Hindlimb muscle (tissue), 1 donor: ENCODE results near the gene DYNLT1. TPM values are rescaled to one million over a fixed set of nuclear protein-coding genes. Genes with fewer than 3 reads are reported as not detected.
"Not testable (repeated sequence)": the region's sequence is repeated elsewhere in the genome, so short reads cannot be mapped to it uniquely, and the experiment has no call there.

Source experiments
- DNase-seq: peaks from one replicate; pipeline ENCODE4 v3.0.0-alpha.2; 2013
- polyA plus RNA-seq: library from polyadenylated mRNA; unstranded; fragments of 120-200 nt; gene quantifications from one replicate; pipeline ENCODE4 v1.2.1, GENCODE V29; 2013; ENCODE audit not compliant: insufficient read length

The DYNLT1 gene
- polyA plus RNA-seq, 1 donor: 71.5 TPM

DNA sequence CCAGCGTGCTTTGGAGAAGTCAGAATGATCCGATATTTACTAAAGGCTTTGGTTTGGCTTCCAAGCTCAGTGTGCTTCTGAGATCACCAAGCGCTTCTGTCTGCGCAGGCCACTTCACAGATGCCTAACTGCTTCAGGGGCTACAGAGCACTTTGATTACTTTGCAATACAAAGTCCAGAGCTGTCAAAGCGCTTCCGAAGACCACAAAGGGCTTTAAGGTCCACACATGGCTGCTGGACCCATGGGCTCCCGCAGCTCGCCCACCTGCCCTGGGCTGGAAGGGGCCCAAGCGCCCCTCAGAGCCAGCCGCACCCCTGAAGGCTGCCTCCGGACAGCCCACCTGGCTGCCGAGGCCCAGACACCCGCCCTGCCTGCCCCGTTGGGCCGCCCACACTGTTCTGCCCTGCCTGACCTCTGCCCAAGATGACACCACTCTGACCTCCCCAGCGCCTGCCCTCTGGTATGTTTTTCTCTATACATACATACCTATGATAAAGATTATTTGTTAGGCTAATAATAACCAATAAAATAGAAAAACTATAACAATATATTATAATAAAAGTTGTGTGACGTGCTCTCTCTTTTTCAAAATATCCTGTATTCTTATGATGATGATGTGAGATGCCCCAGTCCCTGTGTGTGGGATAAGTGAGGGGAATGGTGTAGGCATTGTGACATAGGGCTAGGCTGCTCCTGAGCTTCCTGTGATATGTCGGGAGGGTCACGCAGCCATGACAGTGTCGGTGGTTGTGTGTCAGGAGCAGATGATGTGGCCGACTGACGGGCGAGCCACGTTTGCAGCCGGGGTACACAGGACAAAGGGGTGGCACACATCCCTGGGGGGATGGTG lies 22.6 kb downstream of the DYNLT1 start:
- DNase-seq: no peak

DNA sequence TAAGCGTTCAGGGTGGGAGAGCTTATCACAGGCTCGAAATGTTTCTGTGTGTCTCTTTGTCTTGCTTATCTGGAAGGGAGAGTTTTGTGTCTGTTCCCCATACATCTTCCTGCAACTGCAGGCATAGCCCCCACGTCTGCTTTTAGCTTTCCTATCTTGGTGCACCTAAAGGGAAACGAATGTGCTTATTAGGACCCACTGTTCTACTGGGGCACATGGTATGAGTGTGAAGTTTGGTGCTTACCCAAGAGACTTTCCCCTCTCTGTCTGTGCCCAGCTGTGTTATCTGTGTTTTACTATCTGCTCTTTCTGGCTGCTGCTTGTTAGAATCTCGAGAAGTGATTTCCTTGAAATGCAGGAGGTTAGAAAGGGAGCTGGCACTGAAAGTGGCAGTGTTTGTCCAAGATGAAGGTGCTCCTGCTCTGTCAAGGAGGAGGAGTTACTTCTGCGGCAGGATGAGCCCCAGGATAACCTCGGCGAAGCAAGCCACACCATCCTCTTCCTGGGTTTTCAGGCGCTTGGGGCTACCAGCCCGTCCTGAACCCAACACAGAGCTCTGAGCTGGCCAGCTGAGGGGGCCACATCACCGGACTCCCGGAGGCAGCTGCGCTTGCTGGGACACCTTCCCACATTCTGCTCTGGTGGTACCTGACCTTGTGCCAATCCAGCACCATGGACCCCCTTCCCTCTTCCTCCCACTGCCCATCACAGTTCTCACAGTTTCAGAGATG lies 23.4 kb downstream of the DYNLT1 start:
- DNase-seq: no peak

DNA sequence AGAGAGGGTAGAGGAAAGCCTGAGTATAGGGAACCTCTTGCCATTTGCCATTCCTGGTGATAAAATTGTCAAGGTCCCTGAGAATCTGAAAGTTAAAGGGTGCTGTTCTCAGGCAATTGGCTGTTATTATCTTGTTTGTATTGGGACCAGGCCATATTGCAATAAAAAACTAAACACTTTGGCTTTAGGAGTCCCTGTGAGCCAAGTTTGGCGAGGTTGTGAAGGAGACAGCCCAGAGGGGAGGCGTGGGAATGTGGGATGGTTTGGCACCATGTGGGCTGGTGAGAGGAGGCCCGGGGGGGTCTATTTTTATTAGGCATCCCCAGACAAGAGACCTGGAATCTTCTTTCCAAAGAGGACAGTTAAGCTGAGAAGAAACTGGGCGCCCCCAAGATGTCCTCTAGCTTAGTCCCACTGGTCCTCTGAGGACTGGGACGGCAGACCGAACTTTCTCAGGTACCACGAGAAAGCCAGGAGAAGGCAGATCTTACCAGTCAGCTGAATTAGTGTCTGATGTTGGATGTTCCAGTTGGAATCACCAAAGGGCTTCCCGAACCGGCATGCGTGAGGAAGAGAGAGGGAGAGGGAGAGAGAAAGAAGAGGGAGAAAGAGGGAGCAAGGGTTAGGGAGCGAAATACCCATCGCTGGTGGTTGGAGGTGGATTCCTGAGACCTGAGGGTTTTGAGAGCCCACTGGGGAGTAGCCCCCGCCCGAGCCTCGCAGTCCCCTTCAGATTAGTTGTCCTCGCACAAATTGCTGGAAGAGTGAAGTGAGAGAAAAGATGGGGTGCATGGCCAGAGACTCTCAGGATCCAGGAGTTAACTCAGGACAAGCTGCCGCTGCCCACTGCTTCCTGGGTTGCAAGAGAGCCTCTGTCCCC lies 24.4 kb downstream of the DYNLT1 start:
- no peak for DNase-seq

DNA sequence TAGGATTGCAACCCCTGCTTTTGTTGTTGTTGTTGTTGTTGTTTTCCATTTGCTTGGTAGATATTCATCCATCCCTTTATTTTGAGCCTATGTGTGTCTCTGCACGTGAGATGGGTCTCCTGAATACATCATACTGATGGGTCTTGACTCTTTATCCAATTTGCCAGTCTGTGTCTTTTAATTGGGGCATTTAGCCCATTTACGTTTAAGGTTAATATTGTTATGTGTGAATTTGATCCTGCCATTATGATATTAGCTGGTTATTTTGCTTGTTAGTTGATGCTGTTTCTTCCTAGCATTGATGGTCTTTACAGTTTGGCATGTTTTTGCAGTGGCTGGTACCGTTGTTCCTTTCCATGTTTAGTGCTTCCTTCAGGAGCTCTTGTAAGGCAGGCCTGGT lies 26.3 kb downstream of the DYNLT1 start:
- not testable (repeated sequence) for DNase-seq

DNA sequence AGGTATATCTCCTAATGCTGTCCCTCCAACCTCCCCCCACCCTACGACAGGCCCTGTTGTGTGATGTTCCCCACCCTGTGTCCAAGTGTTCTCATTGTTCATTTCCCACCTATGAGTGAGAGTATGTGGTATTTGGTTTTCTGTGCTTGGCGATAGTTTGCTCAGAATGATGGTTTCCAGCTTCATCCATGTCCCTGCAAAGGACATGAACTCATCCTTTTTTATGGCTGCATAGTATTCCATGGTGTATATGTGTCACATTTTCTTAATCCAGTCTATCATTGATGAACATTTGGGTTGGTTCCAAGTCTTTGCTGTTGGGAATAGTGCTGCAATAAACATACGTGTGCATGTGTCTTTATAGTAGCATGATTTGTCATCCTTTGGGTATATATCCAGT lies 29.9 kb downstream of the DYNLT1 start:
- not testable (repeated sequence) for DNase-seq

DNA sequence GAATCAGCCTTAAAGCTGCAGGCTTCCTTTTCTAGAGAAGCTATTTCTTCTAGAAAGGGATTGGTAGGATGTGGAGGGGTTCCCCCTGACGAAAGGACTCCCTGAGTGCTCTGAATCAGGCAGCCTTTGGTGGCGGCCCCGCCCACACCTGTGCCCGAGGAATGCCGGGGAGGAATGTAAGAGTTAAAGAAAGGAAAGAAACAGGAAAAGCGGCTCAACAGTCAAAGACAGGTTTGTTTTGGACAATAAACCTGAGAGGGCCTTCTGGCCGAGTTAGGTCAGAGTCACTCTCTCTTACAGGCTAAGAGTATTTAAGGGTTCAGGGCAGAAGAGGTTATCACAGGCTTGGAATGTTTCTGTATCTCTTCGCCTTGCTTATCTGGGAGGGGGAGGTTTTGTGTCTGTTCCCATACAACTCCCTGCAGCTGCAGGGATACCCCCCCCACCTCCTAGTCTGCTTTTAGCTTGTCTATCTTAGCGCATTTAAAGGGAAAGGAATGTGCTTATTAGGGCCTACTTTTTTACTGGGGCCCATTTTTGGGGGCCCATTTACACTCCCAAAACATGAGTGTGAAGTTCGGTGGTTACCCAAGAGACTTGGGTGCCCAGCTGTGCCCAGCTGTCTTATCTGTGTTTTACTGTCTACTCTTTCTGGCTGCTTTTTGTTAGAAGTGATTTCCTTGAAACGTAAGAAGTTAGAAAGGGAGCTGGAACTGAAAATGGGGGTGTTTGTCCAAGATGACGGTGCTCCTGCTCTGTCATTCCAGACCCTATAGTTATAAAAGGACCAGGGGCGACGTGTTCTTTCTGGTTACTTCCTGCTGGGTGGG lies 32.8 kb downstream of the DYNLT1 start:
- no peak for DNase-seq

DNA sequence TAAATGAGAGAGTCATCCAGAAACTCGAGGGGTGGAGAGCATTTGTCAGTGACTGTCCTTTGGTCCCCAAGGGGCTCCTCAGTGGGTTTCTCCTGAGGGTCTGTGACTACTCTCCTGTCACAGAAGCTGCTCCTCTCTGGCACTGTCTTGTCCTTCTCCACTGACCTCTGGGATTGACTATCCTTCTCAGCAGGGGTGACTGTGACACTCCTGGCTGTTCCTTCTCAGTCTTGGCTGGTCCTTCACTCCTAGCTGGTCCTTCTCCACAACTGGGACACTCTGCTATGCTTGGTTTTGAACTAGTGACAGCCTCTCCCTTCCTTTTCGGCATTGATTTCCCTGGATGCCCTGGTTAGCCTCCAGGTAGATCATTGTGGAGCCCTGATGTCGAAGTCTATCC lies 33.5 kb downstream of the DYNLT1 start:
- no peak for DNase-seq

DNA sequence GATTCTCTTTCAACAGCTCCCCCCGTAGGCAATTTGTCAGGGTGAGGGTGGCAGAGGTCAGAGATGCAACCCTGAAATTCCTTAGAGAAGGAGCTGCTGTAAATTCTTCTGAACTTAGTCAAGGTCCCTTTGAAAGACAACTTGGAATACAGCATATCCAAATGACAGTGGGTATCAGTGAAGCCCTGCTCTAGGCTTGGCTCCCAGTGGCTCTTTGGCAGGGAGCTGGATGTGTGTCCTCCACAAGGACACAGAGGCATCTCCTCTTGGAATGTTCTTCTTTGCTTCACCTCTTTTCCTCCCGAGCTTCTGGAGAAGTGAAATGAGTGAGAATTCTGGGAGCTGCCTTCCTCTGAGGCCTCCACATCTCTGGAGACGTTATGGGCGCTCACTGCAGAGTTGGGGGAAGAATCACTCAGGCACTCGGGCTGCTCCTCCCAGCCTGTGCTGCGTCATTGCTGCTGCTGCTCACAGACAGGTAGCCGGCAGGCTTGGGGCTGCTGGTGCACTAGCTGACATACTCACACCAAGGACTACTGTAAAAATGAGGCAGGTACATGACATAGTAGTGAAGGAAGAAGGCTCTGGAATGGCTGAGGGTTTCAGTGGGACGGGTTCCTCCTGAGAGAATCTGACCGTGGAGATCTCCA lies 34.1 kb downstream of the DYNLT1 start:
- DNase-seq: no peak

DNA sequence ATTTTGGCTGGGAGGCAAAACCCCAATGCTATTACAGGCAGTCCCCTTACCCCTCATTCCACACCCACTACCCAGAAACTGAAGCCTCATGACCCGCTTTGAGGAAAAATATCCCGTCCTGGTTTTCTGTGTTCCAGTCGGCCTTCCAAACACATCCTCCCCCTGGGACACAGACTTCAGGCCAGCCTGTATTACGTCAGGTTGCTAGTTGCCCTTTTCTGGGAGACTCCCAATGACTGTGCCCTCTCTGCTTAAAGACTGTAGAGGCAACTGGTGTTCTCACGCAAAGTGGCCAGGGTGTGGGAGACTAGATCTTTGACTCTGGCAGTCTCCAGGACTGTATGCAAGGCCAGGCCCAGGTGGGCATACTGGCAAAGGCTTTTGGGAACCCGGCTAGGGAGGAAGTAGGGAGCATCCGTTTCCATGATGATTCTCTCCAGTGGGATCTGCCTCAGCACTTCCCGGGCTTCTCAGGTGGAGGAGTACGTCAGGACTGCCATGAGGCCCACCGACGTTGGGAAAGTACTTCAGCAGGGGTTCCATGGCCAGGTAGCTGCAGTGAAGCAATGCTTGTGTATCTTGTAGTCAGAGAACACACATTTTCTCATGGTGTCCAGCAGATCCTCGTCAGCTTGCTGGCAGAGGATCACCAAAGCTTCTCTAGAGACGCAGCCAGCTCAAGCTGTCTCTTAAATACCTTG lies 34.9 kb downstream of the DYNLT1 start:
- DNase-seq: no peak

DNA sequence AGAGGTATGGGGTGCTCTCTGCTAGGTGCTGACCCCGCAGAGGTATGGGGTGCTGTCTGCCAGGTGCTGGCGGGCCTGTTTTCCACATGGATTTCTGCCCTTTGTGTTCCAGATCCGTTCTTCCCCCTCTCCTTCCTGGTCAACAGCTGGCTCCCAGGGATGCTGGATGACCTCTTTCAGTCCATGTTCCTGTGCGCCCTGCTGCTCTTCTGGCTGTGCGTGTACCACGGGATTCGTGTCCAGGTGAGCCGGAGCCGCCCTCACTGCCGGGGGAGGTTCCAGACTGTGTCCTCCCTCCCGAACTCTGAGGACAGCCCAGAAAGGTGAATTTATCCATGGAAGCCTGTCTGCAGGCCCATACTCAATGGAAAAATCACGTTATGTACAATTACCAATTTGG lies 36.3 kb downstream of the DYNLT1 start:
- DNase-seq: no peak

DNA sequence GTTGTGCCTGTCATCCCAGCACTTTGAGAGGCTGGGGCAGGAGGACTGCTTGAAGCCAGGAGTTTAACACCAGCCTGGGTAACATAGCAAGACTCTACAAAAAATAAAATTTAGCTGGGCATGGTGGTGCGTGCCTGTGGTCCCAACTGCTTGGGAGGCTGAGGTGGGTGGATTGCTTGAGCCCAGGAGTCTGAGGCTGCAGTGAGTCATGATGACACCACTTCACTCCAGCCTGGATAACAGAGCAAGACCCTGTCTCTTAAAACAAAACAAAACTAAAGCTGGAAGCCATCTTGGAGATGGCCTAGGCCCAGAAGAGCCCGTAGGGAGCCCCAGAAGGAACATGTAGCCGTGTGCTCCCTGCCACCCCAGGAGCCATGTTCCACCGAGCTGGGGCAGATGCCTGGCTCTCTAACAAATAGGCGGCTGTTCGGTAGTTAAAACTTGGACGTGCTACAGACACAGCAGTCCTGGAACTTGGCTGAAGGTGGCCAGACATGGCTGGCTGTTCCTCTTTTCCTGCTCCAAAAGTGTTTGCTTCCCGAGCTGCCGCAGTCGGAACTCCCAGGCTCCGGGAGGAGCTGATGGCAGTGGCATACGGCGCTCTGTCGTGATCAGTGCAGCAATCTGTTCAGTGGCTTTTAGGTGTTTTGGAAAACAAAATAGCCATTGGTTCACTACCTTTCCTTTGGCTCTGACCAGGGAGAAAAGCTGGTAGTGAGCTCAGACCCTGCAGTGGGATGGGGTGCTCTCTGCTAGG lies 37.0 kb downstream of the DYNLT1 start:
- DNase-seq: no peak

DNA sequence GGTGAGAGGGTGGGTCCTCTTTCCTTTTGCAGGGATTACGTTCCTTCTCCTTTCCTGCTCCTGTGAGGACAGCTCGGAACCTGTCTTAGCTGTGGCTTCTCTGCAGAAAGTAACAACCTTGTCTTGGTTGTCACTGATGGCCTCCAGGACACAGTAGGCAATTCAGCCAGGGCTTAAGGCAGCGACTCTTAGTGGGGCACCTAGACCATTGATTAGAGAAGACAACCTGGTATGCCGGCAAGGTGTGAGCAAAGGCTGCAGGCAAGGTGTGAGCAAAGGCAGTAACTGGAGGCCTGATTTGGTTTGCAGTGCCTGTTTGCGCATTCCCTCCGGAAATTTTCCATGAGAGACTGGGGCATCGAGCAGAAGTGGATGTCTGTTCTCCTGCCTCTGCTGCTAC lies 37.6 kb downstream of the DYNLT1 start:
- DNase-seq: no peak

DNA sequence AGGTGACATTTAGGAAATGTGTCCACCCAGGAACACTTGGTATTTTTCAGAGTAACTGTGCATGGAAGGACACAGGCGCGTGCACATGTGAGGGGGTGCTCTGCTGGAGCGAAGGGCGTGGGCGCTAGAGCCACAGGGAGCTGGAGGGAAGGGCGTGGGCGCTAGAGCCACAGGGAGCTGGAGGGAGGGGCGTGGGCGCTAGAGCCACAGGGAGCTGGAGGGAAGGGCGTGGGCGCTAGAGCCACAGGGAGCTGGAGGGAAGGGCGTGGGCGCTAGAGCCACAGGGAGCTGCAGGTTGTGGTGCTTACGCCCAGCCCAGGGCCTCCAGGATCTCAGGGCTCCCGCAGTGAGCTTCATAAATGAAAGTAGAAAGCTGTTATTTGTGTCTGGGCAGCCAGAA lies 38.5 kb downstream of the DYNLT1 start:
- DNase-seq: not testable (repeated sequence)

DNA sequence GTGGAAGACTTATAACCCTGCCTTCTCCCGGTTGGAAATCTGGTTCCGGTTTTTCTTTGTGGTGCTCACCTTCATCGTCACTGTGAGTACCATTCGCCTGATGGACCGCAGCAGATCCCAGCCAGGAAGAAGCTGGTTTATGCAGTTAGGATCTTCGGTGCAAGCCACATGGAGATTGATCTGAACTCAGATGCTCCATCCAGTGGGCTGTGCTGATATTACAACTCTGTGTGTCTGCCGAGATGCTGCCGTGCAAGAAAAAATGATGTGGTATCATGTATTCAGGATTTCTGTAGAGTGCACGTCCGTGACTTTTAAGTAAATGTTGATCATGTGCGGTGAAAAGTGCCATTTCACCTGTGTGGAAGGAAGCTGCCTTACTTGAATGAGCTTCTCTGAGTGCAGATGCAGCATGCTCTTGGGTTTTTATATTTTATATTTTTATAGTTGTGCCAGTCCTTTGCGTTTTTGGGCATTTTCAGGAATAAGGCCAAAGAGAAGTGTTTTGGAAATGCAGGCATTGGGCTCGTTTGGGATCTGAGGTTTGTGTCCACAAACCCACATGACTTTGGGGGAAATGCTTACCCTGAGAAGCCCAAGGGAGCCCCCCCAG lies 39.2 kb downstream of the DYNLT1 start:
- peak; percentile 69 for DNase-seq

DNA sequence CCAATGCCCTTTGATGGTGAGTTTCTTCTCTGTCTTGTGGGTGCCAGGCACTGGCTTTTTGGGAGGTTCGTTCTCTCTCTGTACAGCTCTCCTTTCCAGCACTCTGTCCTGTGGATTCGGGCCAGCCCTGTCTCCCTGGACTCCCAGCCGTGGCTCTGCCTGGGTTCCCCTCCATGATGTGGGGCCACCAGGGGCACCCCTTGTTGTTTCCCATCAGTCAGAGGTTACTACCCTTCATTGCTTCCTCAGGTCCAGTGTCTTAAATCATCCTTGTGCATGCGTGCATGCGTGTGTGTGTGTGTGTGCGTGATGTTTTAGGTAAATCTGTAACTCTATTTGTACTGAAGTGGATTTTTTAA lies 40.5 kb downstream of the DYNLT1 start:
- no peak for DNase-seq

DNA sequence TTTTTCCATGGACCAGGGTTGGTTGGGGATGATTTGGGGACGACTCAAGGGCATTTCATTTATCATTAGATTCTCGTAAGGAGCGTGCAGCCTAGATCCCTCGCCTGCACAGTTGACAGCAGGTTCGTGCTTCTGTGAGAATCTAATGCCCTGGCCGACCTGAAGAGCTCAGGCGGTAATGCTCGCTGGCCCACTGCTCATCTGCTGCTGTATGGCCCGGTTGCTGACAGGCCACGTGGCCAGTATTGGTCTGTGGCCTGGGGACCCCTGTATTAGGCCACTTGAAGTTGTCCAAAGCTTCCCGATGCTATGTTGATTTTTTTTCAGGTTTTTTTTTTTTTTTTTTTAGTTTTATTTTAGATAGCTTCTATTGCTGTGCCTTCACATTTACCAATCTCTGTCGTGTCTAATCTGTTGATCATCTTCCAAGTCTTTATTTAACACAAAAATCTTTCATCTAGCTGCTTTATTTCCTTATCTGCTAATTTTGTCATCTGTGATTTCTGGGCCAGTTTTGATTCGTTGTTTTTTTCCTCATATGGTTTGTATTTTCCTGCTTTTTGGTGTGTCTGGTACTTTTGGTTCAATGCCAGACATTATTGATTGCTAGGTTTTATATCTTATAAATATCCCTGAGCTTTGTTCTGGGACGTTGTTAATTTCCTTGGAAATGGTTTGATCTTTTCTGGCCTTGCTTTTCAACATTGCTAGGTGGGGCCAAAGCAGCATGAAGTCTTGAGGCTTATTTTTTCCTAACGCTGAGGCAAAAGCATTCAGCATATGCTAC lies 41.1 kb downstream of the DYNLT1 start:
- DNase-seq: no peak

DNA sequence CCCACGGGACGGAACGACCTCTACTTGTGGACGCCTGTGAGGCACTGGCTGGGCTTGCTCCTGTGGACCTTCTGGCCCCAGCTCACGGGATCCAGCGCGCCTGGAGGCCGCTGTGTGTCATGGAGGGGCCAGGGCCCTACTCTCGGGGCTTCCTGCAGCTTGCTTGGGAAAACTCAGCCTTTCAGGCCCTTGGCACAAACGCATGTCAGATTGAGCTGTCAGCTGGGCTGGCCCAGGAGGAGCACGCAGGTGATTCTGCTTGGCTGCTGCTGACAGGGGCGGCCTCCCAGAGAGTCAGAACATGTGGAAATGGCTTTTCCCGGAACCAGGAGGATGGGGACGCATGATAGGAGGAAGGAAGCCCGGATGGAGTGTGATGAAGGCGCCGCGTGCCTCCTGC lies 44.9 kb downstream of the DYNLT1 start:
- no peak for DNase-seq

DNA sequence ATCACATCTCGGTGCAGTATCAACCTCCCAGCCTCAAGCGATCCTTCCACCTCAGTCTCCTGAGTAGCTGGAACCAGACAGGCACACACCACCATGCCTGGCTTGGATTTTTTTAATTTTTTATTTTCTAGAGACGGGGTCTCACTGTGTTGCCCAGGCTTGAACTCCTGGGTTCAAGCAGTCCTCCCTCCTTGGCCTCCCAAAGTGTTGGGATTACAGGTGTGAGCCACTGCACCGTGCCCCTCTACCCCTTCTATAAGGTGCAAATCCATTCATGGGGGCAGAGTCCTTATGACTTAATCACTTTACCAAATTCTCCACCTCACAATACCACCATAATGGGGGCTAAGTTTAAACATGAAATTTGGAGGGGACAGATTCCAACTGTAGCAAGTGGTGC lies 47.0 kb downstream of the DYNLT1 start:
- DNase-seq: no peak

DNA sequence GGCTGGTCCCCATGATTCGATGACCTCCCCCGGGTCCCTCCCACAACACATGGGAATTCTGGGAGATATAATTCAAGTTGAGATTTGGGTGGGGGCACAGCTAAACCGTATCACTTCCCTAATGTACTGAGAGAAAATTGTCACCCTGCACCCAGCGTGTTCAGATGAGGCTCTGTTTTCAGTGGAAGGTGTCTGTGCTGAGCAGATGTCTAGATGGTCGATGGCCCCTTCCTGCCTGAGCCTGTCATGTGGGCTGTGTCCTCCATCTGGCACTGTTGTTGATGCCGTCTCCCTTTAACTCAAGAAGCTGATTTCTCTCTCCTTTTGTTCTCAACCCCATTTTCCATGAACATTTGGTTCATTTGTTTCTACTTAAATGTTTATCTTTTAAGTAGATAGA lies 47.7 kb downstream of the DYNLT1 start:
- DNase-seq: no peak
